ENCODE measurements around the gene CFAP210.

DNA sequence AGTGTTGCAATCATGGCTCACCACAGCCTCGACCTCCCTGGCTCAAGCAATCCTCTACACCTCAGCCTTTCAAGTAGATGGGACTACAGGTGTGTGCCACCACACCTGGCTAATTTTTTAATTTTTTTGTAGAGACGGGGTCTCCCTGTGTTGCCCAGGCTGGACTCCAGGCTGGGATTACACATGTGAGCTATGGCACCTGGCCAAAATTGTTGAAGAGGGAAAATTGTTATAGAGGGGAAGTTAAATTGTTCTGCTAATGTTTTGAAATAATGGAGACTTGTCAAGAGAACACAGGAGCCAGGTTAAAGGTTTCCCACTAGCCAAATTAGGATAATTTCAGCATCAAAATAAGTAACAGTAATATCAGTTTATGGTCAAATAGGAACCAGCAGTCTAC lies 84.9 kb downstream of the CFAP210 start:
- no peak for TF ChIP-seq EZH2 (IDR thresholded peaks at IDR 0.05; ENCODE audit: low read depth, unreplicated experiment)
- TF ChIP-seq, protein P1, sequence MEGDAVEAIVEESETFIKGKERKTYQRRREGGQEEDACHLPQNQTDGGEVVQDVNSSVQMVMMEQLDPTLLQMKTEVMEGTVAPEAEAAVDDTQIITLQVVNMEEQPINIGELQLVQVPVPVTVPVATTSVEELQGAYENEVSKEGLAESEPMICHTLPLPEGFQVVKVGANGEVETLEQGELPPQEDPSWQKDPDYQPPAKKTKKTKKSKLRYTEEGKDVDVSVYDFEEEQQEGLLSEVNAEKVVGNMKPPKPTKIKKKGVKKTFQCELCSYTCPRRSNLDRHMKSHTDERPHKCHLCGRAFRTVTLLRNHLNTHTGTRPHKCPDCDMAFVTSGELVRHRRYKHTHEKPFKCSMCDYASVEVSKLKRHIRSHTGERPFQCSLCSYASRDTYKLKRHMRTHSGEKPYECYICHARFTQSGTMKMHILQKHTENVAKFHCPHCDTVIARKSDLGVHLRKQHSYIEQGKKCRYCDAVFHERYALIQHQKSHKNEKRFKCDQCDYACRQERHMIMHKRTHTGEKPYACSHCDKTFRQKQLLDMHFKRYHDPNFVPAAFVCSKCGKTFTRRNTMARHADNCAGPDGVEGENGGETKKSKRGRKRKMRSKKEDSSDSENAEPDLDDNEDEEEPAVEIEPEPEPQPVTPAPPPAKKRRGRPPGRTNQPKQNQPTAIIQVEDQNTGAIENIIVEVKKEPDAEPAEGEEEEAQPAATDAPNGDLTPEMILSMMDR (conservative IDR thresholded peaks at IDR 0.05; ENCODE audit: low read depth in 2 of 2) = no peak
- TF ChIP-seq EZH2phosphoT487 (IDR thresholded peaks at IDR 0.05; ENCODE audit: unreplicated experiment) = no peak
- no peak for TF ChIP-seq POLR2AphosphoS5 (IDR thresholded peaks at IDR 0.05; ENCODE audit: low read depth)
